Esophagus (tissue), 2 donors: Measurements from ENCODE around the gene PODN. TPM values are rescaled to one million over a fixed set of nuclear protein-coding genes. Genes with fewer than 3 reads are reported as not detected.

Source experiments
- H3K27ac ChIP-seq, 2 donors: one replicate each; pipeline ENCODE4 v1.5.1; 2013; ENCODE audit warnings: low read depth in 2 of 2, mild to moderate bottlenecking in 2 of 2, inconsistent platforms in 1 of 2, low read length in 1 of 2, moderate library complexity in 1 of 2
- H3K27me3 ChIP-seq, 2 donors: one replicate each; pipeline ENCODE4 v1.6.1; 2013; ENCODE audit warnings: low read length in 2 of 2, control low read depth in 1 of 2, mild to moderate bottlenecking in 1 of 2; ENCODE audit not compliant: insufficient read depth in 2 of 2, control insufficient read depth in 1 of 2
- H3K36me3 ChIP-seq, 2 donors: one replicate each; pipeline ENCODE4 v1.6.1; 2013; ENCODE audit warnings: low read length in 1 of 2; ENCODE audit not compliant: control insufficient read depth in 2 of 2, insufficient read depth in 2 of 2
- H3K4me1 ChIP-seq, 2 donors: one replicate each; pipeline ENCODE4 v1.6.1; 2013; ENCODE audit warnings: low read length in 1 of 2; ENCODE audit not compliant: control insufficient read depth in 2 of 2, insufficient read depth in 2 of 2
- H3K4me3 ChIP-seq, 2 donors: one replicate each; pipeline ENCODE4 v1.5.1; 2013; ENCODE audit warnings: low read length in 2 of 2, mild to moderate bottlenecking in 2 of 2, low read depth in 1 of 2, moderate library complexity in 1 of 2
- H3K9me3 ChIP-seq, 2 donors: one replicate each; pipeline ENCODE4 v1.6.1; 2013; ENCODE audit warnings: mild to moderate bottlenecking in 2 of 2, low read depth in 1 of 2, low read length in 1 of 2, moderate library complexity in 1 of 2; ENCODE audit not compliant: control insufficient read depth in 2 of 2, insufficient read depth in 1 of 2
- WGBS, 2 donors: extraction: QIAGEN DNeasy Blood & Tissue Kit; methylation state at CpG; one replicate each; pipeline ENCODE4 v1.1.7; 2013; 5-methylcytosine and 5-hydroxymethylcytosine counted together
- polyA plus RNA-seq, 2 donors: library from polyadenylated mRNA; stranded (reverse); fragments of 200-250 nt; gene quantifications; one replicate each; pipeline ENCODE4 v1.2.3, GENCODE V29; 2013
- donor health status: healthy with polysubstance abuse.
- donor health status: Bipolar disorder and iron deficiency.

Gene PODN
- 1 to 10 TPM; 5.0 to 8.3 TPM for polyA plus RNA-seq

GRCh38 chr1:53061859-53062707 lies at the start of gene PODN:
TSS of gene PODN (plus strand) at chr1:53062213. CDS start at chr1:53069856, 7,643 bp downstream.
- Histone ChIP-seq H3K4me3 (peak within 1 kb of the TSS; percentile 42 to 50), H3K36me3 (no peaks in the 10 kb centered on the region), H3K27ac (peak within 1 kb of the TSS; percentile 28 to 70), H3K9me3 (no peaks in the 10 kb centered on the region), H3K4me1 (peaks cover 2% of the 10 kb centered on the region in 2 donors), H3K27me3 (peaks cover 0 to 18% of the 10 kb centered on the region in 2 donors)
- 1 to 2% methylated on average over 65 to 73 of the region's 73 CpGs for WGBS, 2 donors

- H3K4me3 ChIP-seq: peak overlapping the region; percentile 56 to 76
- no peaks in the 10 kb centered on the region for H3K9me3 ChIP-seq
- WGBS, 2 donors: 1 to 2% methylated on average over 9 of the region's 9 CpGs
- H3K27me3 ChIP-seq: no peaks in the 10 kb centered on the region
- H3K4me1 ChIP-seq: no peaks in the 10 kb centered on the region
- peak overlapping the region; percentile 11 to 31 for H3K27ac ChIP-seq
- no peaks in the 10 kb centered on the region for H3K36me3 ChIP-seq
These were observed 47.1 kb upstream of the PODN start for GRCh38 chr1:53014791-53015507.

- WGBS, 2 donors: 21 to 26% methylated on average over 3 of the region's 3 CpGs
- peak overlapping the region; percentile 56 to 76 for H3K4me3 ChIP-seq
- H3K36me3 ChIP-seq: no peaks in the 10 kb centered on the region
- no peaks in the 10 kb centered on the region for H3K27me3 ChIP-seq
- H3K4me1 ChIP-seq: no peaks in the 10 kb centered on the region
- H3K9me3 ChIP-seq: no peaks in the 10 kb centered on the region
- no peak overlapping the region for H3K27ac ChIP-seq
These were observed 46.5 kb upstream of the PODN start for GRCh38 chr1:53015508-53015860.

GRCh38 chr1:53016705-53017104 lies 45.3 kb upstream of the PODN start:
- no peak overlapping the region for H3K4me3 ChIP-seq
- no peaks in the 10 kb centered on the region for H3K4me1 ChIP-seq
- no peak overlapping the region for H3K27ac ChIP-seq
- no peaks in the 10 kb centered on the region for H3K27me3 ChIP-seq
- 93 to 94% methylated on average over 1 of the region's 1 CpG for WGBS, 2 donors
- no peaks in the 10 kb centered on the region for H3K9me3 ChIP-seq
- H3K36me3 ChIP-seq: no peaks in the 10 kb centered on the region

- Histone ChIP-seq H3K27me3 (no peaks in the 10 kb centered on the region), H3K4me3 (no peak overlapping the region), H3K36me3 (no peaks in the 10 kb centered on the region), H3K27ac (no peak overlapping the region), H3K4me1 (no peaks in the 10 kb centered on the region), H3K9me3 (no peaks in the 10 kb centered on the region)
- 85 to 94% methylated on average over 5 of the region's 5 CpGs for WGBS, 2 donors
These were observed 41.4 kb upstream of the PODN start for GRCh38 chr1:53020588-53020987.

GRCh38 chr1:53022179-53022578 lies 39.8 kb upstream of the PODN start:
- no peak overlapping the region for H3K27ac ChIP-seq
- WGBS, 2 donors: 92 to 93% methylated on average over 1 of the region's 1 CpG
- no peaks in the 10 kb centered on the region for H3K36me3 ChIP-seq
- H3K4me3 ChIP-seq: no peak overlapping the region
- H3K4me1 ChIP-seq: no peaks in the 10 kb centered on the region
- no peaks in the 10 kb centered on the region for H3K9me3 ChIP-seq
- no peaks in the 10 kb centered on the region for H3K27me3 ChIP-seq

- H3K36me3 ChIP-seq: no peaks in the 10 kb centered on the region
- H3K4me3 ChIP-seq: no peak overlapping the region
- 83 to 84% methylated on average over 3 of the region's 3 CpGs for WGBS, 2 donors
- no peak overlapping the region for H3K27ac ChIP-seq
- no peaks in the 10 kb centered on the region for H3K27me3 ChIP-seq
- H3K4me1 ChIP-seq: no peaks in the 10 kb centered on the region
- H3K9me3 ChIP-seq: no peaks in the 10 kb centered on the region
These were observed 38.5 kb upstream of the PODN start for GRCh38 chr1:53023546-53023945.

GRCh38 chr1:53024117-53024516 lies 37.9 kb upstream of the PODN start:
- Histone ChIP-seq H3K4me1 (no peaks in the 10 kb centered on the region), H3K4me3 (no peak overlapping the region), H3K27me3 (no peaks in the 10 kb centered on the region), H3K36me3 (no peaks in the 10 kb centered on the region), H3K27ac (no peak overlapping the region), H3K9me3 (no peaks in the 10 kb centered on the region)

GRCh38 chr1:53025034-53025768 lies 36.8 kb upstream of the PODN start:
- Histone ChIP-seq H3K27ac (no peak overlapping the region), H3K36me3 (peaks cover 0 to 4% of the 10 kb centered on the region in 2 donors), H3K4me1 (no peaks in the 10 kb centered on the region), H3K4me3 (no peak overlapping the region), H3K27me3 (no peaks in the 10 kb centered on the region), H3K9me3 (no peaks in the 10 kb centered on the region)
- 62 to 72% methylated on average over 2 of the region's 2 CpGs for WGBS, 2 donors
